Uterus (tissue), 4 donors: Measurements from ENCODE around the gene CASZ1. TPM values are rescaled to one million over a fixed set of nuclear protein-coding genes. Genes with fewer than 3 reads are reported as not detected.

Experiments
- DNase-seq, 2 donors: peaks; one replicate each; pipeline ENCODE4 v3.0.0-alpha.2; 2019 to 2020
- H3K27ac ChIP-seq, 2 donors: fragments of 200-600 bp; sonication (generic); 1 replicate in 1 of 2; 2 replicates in 1 of 2; pipeline ENCODE4 v1.5.1; 2016 to 2018
- H3K27me3 ChIP-seq, 2 donors: fragments of 200-600 bp; sonication (generic); one replicate each; pipeline ENCODE4 v1.5.1; 2018 to 2019; ENCODE audit warnings: control low read depth in 1 of 2
- H3K36me3 ChIP-seq, 2 donors: fragments of 200-600 bp; sonication (generic); one replicate each; pipeline ENCODE4 v1.5.1; 2019; ENCODE audit warnings: control low read depth in 1 of 2
- H3K4me1 ChIP-seq, 2 donors: fragments of 200-600 bp; sonication (generic); one replicate each; pipeline ENCODE4 v1.5.1; 2018 to 2019; ENCODE audit warnings: control low read depth in 1 of 2
- H3K4me3 ChIP-seq, 2 donors: fragments of 200-600 bp; sonication (generic); 1 replicate in 1 of 2; 2 replicates in 1 of 2; pipeline ENCODE4 v1.5.1; 2018 to 2019; ENCODE audit warnings: mild to moderate bottlenecking in 1 of 2
- H3K9me3 ChIP-seq, 2 donors: fragments of 200-600 bp; sonication (generic); one replicate each; pipeline ENCODE4 v1.5.1; 2019; ENCODE audit warnings: control low read depth in 1 of 2
- POLR2A ChIP-seq, 2 donors: fragments of 450-650 bp; IDR thresholded peaks; one replicate each; pipeline ENCODE4 v1.6.1; 2016; ENCODE audit warnings: antibody characterized with exemption in 2 of 2, mild to moderate bottlenecking in 1 of 2, moderate library complexity in 1 of 2
- intact Hi-C: fragments of 100-400 bp; cut with DNase I; formaldehyde crosslinking; loops from one replicate; pipeline ENCODE4 v1.15.1; 2023; ENCODE audit warnings: low total_unique reads
- total RNA-seq, 4 donors: library from RNA; depleted of rRNA in 3 of 4; stranded (reverse); fragments of >200 nt in 3 of 4; gene quantifications; one replicate each; pipeline versions ENCODE4 v1.1.0 to v1.2.4, GENCODE V29; 2014 to 2023
- TF ChIP-seq, protein P1 (sequence below), 4 experiments: fragments of 200-600 bp in 2 of 4; fragments of 450-650 bp in 2 of 4; sonication (generic) in 2 of 4; IDR thresholded peaks; one replicate each; pipeline ENCODE4 v1.5.1; 2016 to 2019; ENCODE audit warnings: antibody characterized with exemption in 4 of 4, mild to moderate bottlenecking in 2 of 4, moderate library complexity in 1 of 4
- donor health status: DM: yes; HTN: yes; CAD: no.

CASZ1 gene
- total RNA-seq, 4 donors from 2014 or later, result 0.59 to 49.2 (median 3.9) TPM

DNA sequence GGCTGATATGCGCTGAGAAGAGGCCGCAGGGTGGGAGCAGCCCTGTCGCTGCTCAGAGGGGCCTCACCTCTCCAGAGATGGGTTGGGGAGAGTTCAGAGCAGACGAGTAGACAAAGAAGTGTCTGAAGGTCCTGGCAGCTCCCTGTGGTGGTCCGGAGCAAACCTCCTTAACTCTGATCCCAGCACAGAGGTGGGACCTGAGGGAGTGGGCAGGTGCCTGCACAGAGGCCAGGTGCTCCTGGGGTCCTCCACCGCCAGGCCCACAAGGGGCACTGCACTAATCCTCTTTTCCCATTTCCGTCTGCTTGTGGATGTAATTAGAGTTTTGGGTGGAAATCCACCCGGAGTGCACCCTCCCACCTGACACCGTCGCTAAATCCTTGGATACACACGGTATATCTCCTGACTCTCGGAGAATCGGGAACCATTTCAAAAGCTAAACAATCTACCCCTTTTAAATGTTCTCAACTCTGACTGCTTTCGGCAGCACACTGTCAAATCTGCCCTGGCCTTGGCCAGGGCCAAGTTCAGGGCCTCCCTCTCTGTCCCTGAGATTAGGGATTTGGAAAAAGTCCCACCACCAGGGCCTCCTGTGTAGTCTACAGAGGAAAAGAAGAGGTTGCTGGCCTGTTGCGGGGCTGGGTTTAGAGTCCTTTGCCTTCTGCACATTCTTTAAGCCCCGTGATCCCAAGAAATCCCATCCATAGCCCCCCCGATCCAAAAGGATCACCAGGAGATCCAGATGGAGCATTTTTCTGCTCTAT lies 22.4 kb downstream of the CASZ1 start:
- Histone ChIP-seq H3K36me3 (no peaks in the 10 kb centered on the region), H3K27me3 (no peaks in the 10 kb centered on the region), H3K4me3 (no peak overlapping the region), H3K9me3 (no peaks in the 10 kb centered on the region), H3K27ac (no peak overlapping the region), H3K4me1 (no peaks in the 10 kb centered on the region)
- no peak for DNase-seq
- no peak for TF ChIP-seq POLR2A (IDR thresholded peaks at IDR 0.05)
- TF ChIP-seq, protein P1, sequence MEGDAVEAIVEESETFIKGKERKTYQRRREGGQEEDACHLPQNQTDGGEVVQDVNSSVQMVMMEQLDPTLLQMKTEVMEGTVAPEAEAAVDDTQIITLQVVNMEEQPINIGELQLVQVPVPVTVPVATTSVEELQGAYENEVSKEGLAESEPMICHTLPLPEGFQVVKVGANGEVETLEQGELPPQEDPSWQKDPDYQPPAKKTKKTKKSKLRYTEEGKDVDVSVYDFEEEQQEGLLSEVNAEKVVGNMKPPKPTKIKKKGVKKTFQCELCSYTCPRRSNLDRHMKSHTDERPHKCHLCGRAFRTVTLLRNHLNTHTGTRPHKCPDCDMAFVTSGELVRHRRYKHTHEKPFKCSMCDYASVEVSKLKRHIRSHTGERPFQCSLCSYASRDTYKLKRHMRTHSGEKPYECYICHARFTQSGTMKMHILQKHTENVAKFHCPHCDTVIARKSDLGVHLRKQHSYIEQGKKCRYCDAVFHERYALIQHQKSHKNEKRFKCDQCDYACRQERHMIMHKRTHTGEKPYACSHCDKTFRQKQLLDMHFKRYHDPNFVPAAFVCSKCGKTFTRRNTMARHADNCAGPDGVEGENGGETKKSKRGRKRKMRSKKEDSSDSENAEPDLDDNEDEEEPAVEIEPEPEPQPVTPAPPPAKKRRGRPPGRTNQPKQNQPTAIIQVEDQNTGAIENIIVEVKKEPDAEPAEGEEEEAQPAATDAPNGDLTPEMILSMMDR (IDR thresholded peaks at IDR 0.05), result no peak
- intact Hi-C loops, result no loop called here

DNA sequence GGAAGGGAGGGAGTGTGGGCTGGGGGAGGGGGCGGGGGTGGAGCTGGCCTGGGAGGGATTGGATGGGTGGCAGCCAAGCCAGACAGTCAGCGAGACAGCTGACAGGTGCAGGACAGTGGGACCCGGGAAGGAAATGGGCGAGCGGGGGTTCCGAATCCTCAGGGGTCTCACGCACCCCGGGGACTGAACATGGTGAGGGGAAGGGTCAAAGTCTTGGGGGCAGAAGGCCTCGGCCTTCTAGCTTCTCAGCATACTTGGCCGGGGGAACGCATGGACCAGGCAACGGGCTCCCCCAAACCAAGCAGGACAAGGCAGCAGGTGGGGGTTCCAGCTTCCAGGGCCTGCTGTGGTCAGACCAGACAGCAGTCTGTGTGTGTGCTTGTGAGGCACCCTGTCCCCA lies 23.1 kb downstream of the CASZ1 start:
- Histone ChIP-seq H3K27me3 (no peaks in the 10 kb centered on the region), H3K4me3 (no peak overlapping the region), H3K9me3 (no peaks in the 10 kb centered on the region), H3K4me1 (no peaks in the 10 kb centered on the region), H3K27ac (no peak overlapping the region), H3K36me3 (no peaks in the 10 kb centered on the region)
- intact Hi-C loops, result no loop called here
- no peak for TF ChIP-seq POLR2A (IDR thresholded peaks at IDR 0.05)
- TF ChIP-seq, protein P1 (IDR thresholded peaks at IDR 0.05), result no peak
- DNase-seq, result no peak

DNA sequence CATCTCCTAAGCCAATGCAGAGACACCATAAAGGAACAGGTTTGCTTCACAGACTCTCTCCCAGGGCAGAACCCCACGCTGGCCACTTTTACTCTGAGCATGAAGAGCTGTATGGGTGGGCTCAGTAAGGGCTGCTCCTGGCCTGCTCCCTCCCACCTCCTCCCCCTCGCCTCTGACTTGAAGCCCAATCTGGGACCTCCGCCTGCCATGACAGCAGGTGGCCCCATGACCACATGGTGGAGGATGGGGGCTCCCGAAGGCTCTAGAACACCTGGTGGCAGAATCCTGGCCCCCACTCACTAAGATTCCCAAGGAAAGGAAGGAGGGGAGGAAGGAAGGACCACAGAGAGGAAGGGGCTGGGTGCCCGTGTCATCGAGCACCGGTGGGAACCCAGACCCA lies 23.7 kb downstream of the CASZ1 start:
- intact Hi-C loops, result no loop called here
- Histone ChIP-seq H3K4me3 (no peak overlapping the region), H3K27me3 (no peaks in the 10 kb centered on the region), H3K9me3 (no peaks in the 10 kb centered on the region), H3K4me1 (no peaks in the 10 kb centered on the region), H3K27ac (no peak overlapping the region), H3K36me3 (no peaks in the 10 kb centered on the region)
- DNase-seq, result no peak
- no peak for TF ChIP-seq POLR2A (IDR thresholded peaks at IDR 0.05)
- TF ChIP-seq, protein P1 (IDR thresholded peaks at IDR 0.05), result no peak

DNA sequence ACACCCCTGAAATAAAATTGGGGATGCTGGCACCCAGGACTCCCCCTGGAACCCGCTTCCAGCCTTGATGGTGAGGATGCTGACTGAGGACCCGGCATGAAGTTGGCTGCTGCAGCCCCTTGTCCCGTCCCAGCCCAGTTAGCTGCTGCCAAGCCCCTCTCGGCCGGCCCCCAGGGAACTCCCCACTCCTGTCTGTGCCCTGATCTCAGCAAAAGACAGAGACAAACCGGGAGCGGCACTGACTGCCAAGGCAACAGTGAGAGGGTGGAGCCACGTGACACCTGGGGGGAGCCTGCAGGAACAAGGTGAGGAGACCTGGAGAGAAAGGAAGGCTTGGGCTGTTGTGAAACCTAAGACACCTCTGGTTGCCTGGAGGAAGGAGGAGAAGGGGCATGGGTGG lies 24.7 kb downstream of the CASZ1 start:
- no peak overlapping the region for H3K4me3 ChIP-seq
- TF ChIP-seq, protein P1 (IDR thresholded peaks at IDR 0.05), result no peak
- no peak for TF ChIP-seq POLR2A (IDR thresholded peaks at IDR 0.05)
- no peaks in the 10 kb centered on the region for H3K36me3 ChIP-seq
- intact Hi-C loops, result no loop called here
- no peak for DNase-seq
- H3K27ac ChIP-seq, result no peak overlapping the region
- H3K4me1 ChIP-seq, result no peaks in the 10 kb centered on the region
- no peaks in the 10 kb centered on the region for H3K9me3 ChIP-seq
- H3K27me3 ChIP-seq, result no peaks in the 10 kb centered on the region

DNA sequence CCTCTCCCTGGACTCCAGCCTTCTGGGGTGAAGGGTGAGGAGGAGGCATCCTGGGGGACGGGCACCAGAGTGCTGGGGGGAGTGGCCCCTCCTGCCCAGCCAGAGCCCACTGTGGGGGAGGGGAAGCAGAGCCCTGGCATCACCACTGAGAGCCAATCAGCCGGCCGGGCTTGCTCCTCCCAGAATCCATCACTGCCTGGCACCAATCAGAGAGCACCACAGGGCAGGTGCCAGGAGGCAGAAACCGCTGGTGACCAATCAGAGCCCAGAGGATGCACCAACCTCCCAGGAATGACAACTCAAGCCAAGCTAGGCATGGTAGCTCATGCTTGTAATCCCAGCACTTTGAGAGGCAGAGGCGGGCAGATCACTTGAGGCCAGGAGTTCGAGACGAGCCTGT lies 27.9 kb downstream of the CASZ1 start:
- no peak overlapping the region for H3K27ac ChIP-seq
- no peaks in the 10 kb centered on the region for H3K27me3 ChIP-seq
- TF ChIP-seq POLR2A (IDR thresholded peaks at IDR 0.05), result no peak
- TF ChIP-seq, protein P1 (IDR thresholded peaks at IDR 0.05), result no peak
- no peaks in the 10 kb centered on the region for H3K9me3 ChIP-seq
- H3K36me3 ChIP-seq, result no peaks in the 10 kb centered on the region
- no peak for DNase-seq
- no peaks in the 10 kb centered on the region for H3K4me1 ChIP-seq
- H3K4me3 ChIP-seq, result no peak overlapping the region
- intact Hi-C loops, result no loop called here
